PC-3 (cell line): ENCODE results near the gene DHCR24. TPM values are rescaled to one million over a fixed set of nuclear protein-coding genes. Genes with fewer than 3 reads are reported as not detected.

ENCODE experiments used
- ATAC-seq: fragments of 200-7000 bp; cut with Tn5 transposase; 2 replicates; pipeline ENCODE4 v1.9.1; 2020; ENCODE audit warnings: mild to moderate bottlenecking, moderate library complexity
- BruUV-seq: library from RNA; stranded (reverse); fragments of 400-500 nt; replicated peaks from 2 replicates; lab custom pipeline; 2021; lab: Mats Ljungman, UMichigan
- CTCF ChIA-PET: fragments of 300-600 bp; sonication (Branson Sonifier 250); formaldehyde crosslinking; loops from one replicate; lab custom pipeline; 2022; ENCODE audit warnings: antibody characterized with exemption; lab: Charles Lee
- POLR2A ChIA-PET: fragments of 300-600 bp; sonication (Branson Sonifier 250); formaldehyde crosslinking; loops from one replicate; lab custom pipeline; 2022; ENCODE audit warnings: antibody characterized with exemption; ENCODE audit not compliant: unreplicated experiment; lab: Charles Lee
- DNase-seq: peaks from one replicate; pipeline ENCODE4 v3.0.0-alpha.2; 2015
- H2AFZ ChIP-seq: fragments of 300-600 bp; sonication (generic); 2 replicates; pipeline ENCODE4 v1.6.0; 2016; ENCODE audit warnings: antibody characterized with exemption, low read length
- H3F3A ChIP-seq: fragments of 300-600 bp; sonication (generic); one replicate; pipeline ENCODE4 v1.6.0; 2017; ENCODE audit warnings: antibody characterized with exemption, low read length, control low read depth, mild to moderate bottlenecking; ENCODE audit not compliant: unreplicated experiment
- H3K27ac ChIP-seq: fragments of 300-600 bp; sonication (generic); 2 replicates; pipeline ENCODE4 v1.5.1; 2016; ENCODE audit warnings: mild to moderate bottlenecking, low read length
- H3K27me3 ChIP-seq: fragments of 300-600 bp; sonication (generic); 2 replicates; pipeline ENCODE4 v1.6.1; 2016; ENCODE audit warnings: low read length, mixed read lengths
- H3K36me3 ChIP-seq: fragments of 300-600 bp; sonication (generic); 2 replicates; pipeline ENCODE4 v1.6.1; 2016; ENCODE audit warnings: low read depth, mixed run types, low read length, mixed read lengths
- H3K4me1 ChIP-seq: fragments of 300-600 bp; sonication (generic); 2 replicates; pipeline ENCODE4 v1.5.1; 2016; ENCODE audit warnings: low read length; ENCODE audit not compliant: insufficient read depth
- H3K4me2 ChIP-seq: fragments of 300-600 bp; sonication (generic); 2 replicates; pipeline ENCODE4 v1.6.0; 2016; ENCODE audit warnings: low read length
- H3K4me3 ChIP-seq: fragments of 300-600 bp; sonication (generic); 2 replicates; pipeline ENCODE4 v1.5.1; 2016; ENCODE audit warnings: mild to moderate bottlenecking, low read length, mixed read lengths
- H3K79me2 ChIP-seq: fragments of 300-600 bp; sonication (generic); 2 replicates; pipeline ENCODE4 v1.6.1; 2017; ENCODE audit warnings: low read length, mixed read lengths
- H3K9ac ChIP-seq: fragments of 300-600 bp; sonication (generic); 2 replicates; pipeline ENCODE4 v1.6.0; 2016; ENCODE audit warnings: mild to moderate bottlenecking, low read length
- H3K9me2 ChIP-seq: fragments of 300-600 bp; sonication (generic); replicated peaks from 2 replicates; pipeline ENCODE4 v1.6.1; 2016; ENCODE audit warnings: mixed run types, low read length, mixed read lengths
- H3K9me3 ChIP-seq: fragments of 300-600 bp; sonication (generic); 2 replicates; pipeline ENCODE4 v1.6.1; 2016; ENCODE audit warnings: low read length, mixed read lengths
- H4K20me1 ChIP-seq: fragments of 300-600 bp; sonication (generic); 2 replicates; pipeline ENCODE4 v1.6.1; 2016; ENCODE audit warnings: low read length, mixed read lengths
- EZH2 ChIP-seq: fragments of 300-600 bp; sonication (generic); IDR thresholded peaks from one replicate; pipeline ENCODE4 v1.6.1; 2017; ENCODE audit warnings: antibody characterized with exemption, mild to moderate bottlenecking, low read length; ENCODE audit not compliant: unreplicated experiment
- EZH2phosphoT487 ChIP-seq: fragments of 300-600 bp; sonication (generic); IDR thresholded peaks from 2 replicates; pipeline ENCODE4 v1.6.1; 2018; ENCODE audit warnings: mild to moderate bottlenecking, antibody characterized with exemption, low read length, borderline replicate concordance
- intact Hi-C: fragments of 100-400 bp; cut with micrococcal nuclease; formaldehyde crosslinking; loops from 2 replicates; pipeline ENCODE4 v1.9.0; 2023
- total RNA-seq: library from RNA; depleted of rRNA; stranded (reverse); fragments of >200 nt; gene quantifications from 2 replicates; pipeline ENCODE4 v1.2.3, GENCODE V29; 2014
- TF ChIP-seq, protein P1 (sequence below): fragments of 300-600 bp; sonication (generic); conservative IDR thresholded peaks from 2 replicates; pipeline ENCODE4 v1.5.1; 2017; ENCODE audit warnings: antibody characterized with exemption, low read depth, mild to moderate bottlenecking, low read length

Gene DHCR24
- total RNA-seq, 1 experiment from 2014 or later, result 166 TPM

DNA sequence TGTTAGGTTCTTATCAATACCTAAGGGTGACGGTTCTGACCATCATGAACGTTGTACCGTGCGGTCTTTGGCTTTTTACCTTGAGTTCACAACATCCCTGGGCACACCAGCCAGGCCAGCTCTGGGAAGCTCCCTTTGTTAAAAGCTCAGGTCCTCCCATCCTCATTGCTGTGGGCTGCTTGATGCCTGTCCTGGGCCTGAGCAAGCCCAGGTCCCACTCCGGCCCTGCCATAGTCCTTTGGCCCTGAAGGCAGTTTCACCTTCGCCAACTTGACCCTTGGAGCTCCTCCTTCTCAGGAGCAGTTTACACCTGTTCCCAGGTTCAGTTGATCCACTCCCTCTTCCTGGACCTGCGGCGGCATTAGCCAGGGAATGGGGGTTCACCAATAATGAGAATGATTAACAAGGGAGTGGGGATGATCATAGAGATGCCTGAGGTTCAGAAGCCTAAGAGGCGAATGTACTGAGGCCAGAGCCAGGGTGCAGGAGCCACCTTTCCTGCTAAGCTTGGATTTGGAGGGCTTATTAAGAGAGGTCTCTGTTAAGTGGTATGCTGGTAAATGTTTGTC lies 40.2 kb downstream of the DHCR24 start:
- ChIA-PET CTCF (interaction anchor here (1.0 kb wide), 1 partner anchor 98 kb away, joined by 3 read pairs; no protein-coding TSS in a partner anchor), POLR2A (no interaction called here)
- intact Hi-C loops, result no loop called here
- no peak for TF ChIP-seq EZH2phosphoT487
- no peak for TF ChIP-seq EZH2
- TF ChIP-seq, protein P1, sequence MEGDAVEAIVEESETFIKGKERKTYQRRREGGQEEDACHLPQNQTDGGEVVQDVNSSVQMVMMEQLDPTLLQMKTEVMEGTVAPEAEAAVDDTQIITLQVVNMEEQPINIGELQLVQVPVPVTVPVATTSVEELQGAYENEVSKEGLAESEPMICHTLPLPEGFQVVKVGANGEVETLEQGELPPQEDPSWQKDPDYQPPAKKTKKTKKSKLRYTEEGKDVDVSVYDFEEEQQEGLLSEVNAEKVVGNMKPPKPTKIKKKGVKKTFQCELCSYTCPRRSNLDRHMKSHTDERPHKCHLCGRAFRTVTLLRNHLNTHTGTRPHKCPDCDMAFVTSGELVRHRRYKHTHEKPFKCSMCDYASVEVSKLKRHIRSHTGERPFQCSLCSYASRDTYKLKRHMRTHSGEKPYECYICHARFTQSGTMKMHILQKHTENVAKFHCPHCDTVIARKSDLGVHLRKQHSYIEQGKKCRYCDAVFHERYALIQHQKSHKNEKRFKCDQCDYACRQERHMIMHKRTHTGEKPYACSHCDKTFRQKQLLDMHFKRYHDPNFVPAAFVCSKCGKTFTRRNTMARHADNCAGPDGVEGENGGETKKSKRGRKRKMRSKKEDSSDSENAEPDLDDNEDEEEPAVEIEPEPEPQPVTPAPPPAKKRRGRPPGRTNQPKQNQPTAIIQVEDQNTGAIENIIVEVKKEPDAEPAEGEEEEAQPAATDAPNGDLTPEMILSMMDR, result no peak
- H3K4me3 ChIP-seq, result no peak overlapping the region
- no peak overlapping the region for H3K27ac ChIP-seq
- ATAC-seq, result no peak
- H3K4me1 ChIP-seq, result peaks cover 27% of the 10 kb centered on the region
- H3K36me3 ChIP-seq, result peaks cover 31% of the 10 kb centered on the region
- H4K20me1 ChIP-seq, result no peaks in the 10 kb centered on the region
- H3K9me2 ChIP-seq, result no peaks in the 10 kb centered on the region
- no peak for DNase-seq
- H3K27me3 ChIP-seq, result no peaks in the 10 kb centered on the region
- no peak overlapping the region for H3K4me2 ChIP-seq
- no peaks in the 10 kb centered on the region for H3K79me2 ChIP-seq
- H3F3A ChIP-seq, result no peaks in the 10 kb centered on the region
- no peak overlapping the region for H3K9ac ChIP-seq
- no peak overlapping the region for H2AFZ ChIP-seq
- no peaks in the 10 kb centered on the region for H3K9me3 ChIP-seq
- no TSS peak for BruUV-seq

DNA sequence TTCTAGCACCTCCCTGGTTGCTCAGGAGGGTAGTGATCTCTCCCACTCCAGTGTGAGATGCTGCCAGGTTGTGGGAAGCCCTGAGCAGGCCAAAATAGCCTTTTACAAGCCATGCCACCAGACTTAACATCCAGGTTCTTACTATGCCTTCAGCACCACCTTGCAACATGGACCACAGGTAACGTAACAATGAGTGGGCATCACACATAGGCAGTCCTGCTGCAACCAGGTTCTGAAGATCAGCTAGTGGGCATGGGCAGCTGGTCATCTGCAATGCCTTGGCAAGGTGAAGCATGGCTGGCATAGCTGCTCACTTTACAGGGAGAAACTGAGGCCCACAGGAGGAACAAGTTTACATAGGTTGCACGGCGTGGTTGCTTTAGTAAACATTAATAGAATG lies 40.7 kb downstream of the DHCR24 start:
- BruUV-seq, result no TSS peak
- no peak for ATAC-seq
- POLR2A ChIA-PET, result no interaction called here

DNA sequence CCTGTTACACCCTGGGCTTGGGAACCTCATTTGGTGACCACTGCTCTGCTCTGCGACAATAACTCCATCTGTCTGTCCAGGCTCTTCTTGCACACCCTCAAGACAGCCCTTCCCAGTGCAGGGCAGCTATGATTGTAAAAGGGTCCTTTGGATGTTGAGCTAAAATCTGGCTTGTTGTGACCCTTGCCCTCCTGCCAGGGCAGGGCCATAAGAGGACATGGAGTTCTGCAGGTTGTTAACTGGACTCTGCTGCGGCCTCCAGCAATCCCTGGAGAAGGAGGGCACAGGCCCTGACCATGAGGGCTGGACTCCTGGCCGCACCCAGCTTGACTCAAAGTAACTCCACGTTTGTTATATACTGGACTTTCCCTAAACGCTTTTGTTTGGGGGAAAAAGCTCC lies 41.2 kb downstream of the DHCR24 start:
- DNase-seq, result no peak
- Histone ChIP-seq H3K4me1 (peaks cover 17% of the 10 kb centered on the region), H3K4me3 (no peak overlapping the region), H4K20me1 (no peaks in the 10 kb centered on the region), H3K4me2 (no peak overlapping the region), H3K27me3 (no peaks in the 10 kb centered on the region), H3F3A (no peaks in the 10 kb centered on the region), H3K36me3 (peaks cover 20% of the 10 kb centered on the region), H3K9me3 (no peaks in the 10 kb centered on the region), H2AFZ (no peak overlapping the region), H3K9ac (no peak overlapping the region), H3K79me2 (no peaks in the 10 kb centered on the region), H3K27ac (no peak overlapping the region), H3K9me2 (no peaks in the 10 kb centered on the region)
- ChIA-PET CTCF (interaction anchor here (1.0 kb wide), 1 partner anchor 99 kb away, joined by 3 read pairs; no protein-coding TSS in a partner anchor), POLR2A (no interaction called here)
- intact Hi-C loops, result no loop called here
- no peak for ATAC-seq
- no peak for TF ChIP-seq EZH2
- TF ChIP-seq EZH2phosphoT487, result no peak
- TF ChIP-seq, protein P1, result no peak
- BruUV-seq, result no TSS peak

More for the DNA sequence above, 40.7 kb downstream of the DHCR24 start:
- no peak overlapping the region for H3K4me2 ChIP-seq
- H4K20me1 ChIP-seq, result no peaks in the 10 kb centered on the region
- no peaks in the 10 kb centered on the region for H3F3A ChIP-seq
- H3K27ac ChIP-seq, result no peak overlapping the region
- no peaks in the 10 kb centered on the region for H3K9me2 ChIP-seq
- no peak overlapping the region for H3K4me3 ChIP-seq
- intact Hi-C loops, result no loop called here
- peaks cover 22% of the 10 kb centered on the region for H3K4me1 ChIP-seq
- no peak for TF ChIP-seq EZH2phosphoT487
- TF ChIP-seq, protein P1, result no peak
- TF ChIP-seq EZH2, result no peak
- CTCF ChIA-PET, result interaction anchor here (1.0 kb wide), 1 partner anchor 99 kb away, joined by 3 read pairs; no protein-coding TSS in a partner anchor
- no peaks in the 10 kb centered on the region for H3K9me3 ChIP-seq
- no peaks in the 10 kb centered on the region for H3K79me2 ChIP-seq
- no peak overlapping the region for H2AFZ ChIP-seq
- no peak overlapping the region for H3K9ac ChIP-seq
- peaks cover 26% of the 10 kb centered on the region for H3K36me3 ChIP-seq
- no peaks in the 10 kb centered on the region for H3K27me3 ChIP-seq
- no peak for DNase-seq
